NCI-H460 (cell line): ENCODE results near the gene SHANK2. TPM values are rescaled to one million over a fixed set of nuclear protein-coding genes. Genes with fewer than 3 reads are reported as not detected.

Source experiments
- DNase-seq: peaks from one replicate; pipeline ENCODE4 v3.0.0-alpha.2; 2016; ENCODE audit warnings: low read depth; ENCODE audit errors: extremely low read depth
- polyA plus RNA-seq: library from polyadenylated mRNA; depleted of rRNA; stranded (reverse); fragments of >200 nt; gene quantifications from 2 replicates; pipeline ENCODE4 v1.2.3, GENCODE V29; 2014; cell fraction: nucleus; rRNA removed
- total RNA-seq: library from RNA; depleted of rRNA; stranded (reverse); fragments of >200 nt; shearing (Covaris generic); gene quantifications from 2 replicates; pipeline ENCODE4 v1.2.3, GENCODE V29; 2014; rRNA removed

The SHANK2 gene
- 5.3 and 6.8 TPM in 2 replicates for total RNA-seq
- 2.8 and 6.2 TPM in 2 replicates for polyA plus RNA-seq

- DNase-seq = no peak
These were observed at the start of gene SHANK2 for GRCh38 chr11:71252269-71252769. Gene SHANK2, minus strand, starts transcription at chr11:71252577. Its CDS starts 105,251 bp downstream, at chr11:71147326.

- no peak for DNase-seq
These were observed 49.6 kb upstream of the SHANK2 start for GRCh38 chr11:71301858-71302533.

GRCh38 chr11:71301046-71301857 lies 48.9 kb upstream of the SHANK2 start:
- no peak for DNase-seq

GRCh38 chr11:71300187-71300586 lies 47.8 kb upstream of the SHANK2 start:
- DNase-seq = no peak

- no peak for DNase-seq
These were observed 46.4 kb upstream of the SHANK2 start for GRCh38 chr11:71298761-71299181.

GRCh38 chr11:71298016-71298550 lies 45.7 kb upstream of the SHANK2 start:
- DNase-seq = no peak

GRCh38 chr11:71294846-71295600 lies 42.6 kb upstream of the SHANK2 start:
- no peak for DNase-seq

- no peak for DNase-seq
These were observed 41.8 kb upstream of the SHANK2 start for GRCh38 chr11:71293961-71294782.

GRCh38 chr11:71286701-71287643 lies 34.6 kb upstream of the SHANK2 start:
- no peak for DNase-seq

GRCh38 chr11:71285111-71285510 lies 32.7 kb upstream of the SHANK2 start:
- no peak for DNase-seq

- no peak for DNase-seq
These were observed 32.2 kb upstream of the SHANK2 start for GRCh38 chr11:71284525-71285092.

- no peak for DNase-seq
These were observed 31.6 kb upstream of the SHANK2 start for GRCh38 chr11:71283971-71284441.

GRCh38 chr11:71282581-71283351 lies 30.4 kb upstream of the SHANK2 start:
- no peak for DNase-seq

GRCh38 chr11:71281831-71282230 lies 29.5 kb upstream of the SHANK2 start:
- no peak for DNase-seq

GRCh38 chr11:71281204-71281603 lies 28.8 kb upstream of the SHANK2 start:
- no peak for DNase-seq

GRCh38 chr11:71279916-71280645 lies 27.7 kb upstream of the SHANK2 start:
- DNase-seq = no peak

GRCh38 chr11:71272161-71272560 lies 19.8 kb upstream of the SHANK2 start:
- no peak for DNase-seq
